ENCODE data around the gene KCNJ12. TPM values are rescaled to one million over a fixed set of nuclear protein-coding genes. Genes with fewer than 3 reads are reported as not detected.
"Not testable (repeated sequence)": the region's sequence is repeated elsewhere in the genome, so short reads cannot be mapped to it uniquely, and the experiment has no call there.

Gene KCNJ12
- total RNA-seq, 2 donors from 2014 or later, result not detected

DNA sequence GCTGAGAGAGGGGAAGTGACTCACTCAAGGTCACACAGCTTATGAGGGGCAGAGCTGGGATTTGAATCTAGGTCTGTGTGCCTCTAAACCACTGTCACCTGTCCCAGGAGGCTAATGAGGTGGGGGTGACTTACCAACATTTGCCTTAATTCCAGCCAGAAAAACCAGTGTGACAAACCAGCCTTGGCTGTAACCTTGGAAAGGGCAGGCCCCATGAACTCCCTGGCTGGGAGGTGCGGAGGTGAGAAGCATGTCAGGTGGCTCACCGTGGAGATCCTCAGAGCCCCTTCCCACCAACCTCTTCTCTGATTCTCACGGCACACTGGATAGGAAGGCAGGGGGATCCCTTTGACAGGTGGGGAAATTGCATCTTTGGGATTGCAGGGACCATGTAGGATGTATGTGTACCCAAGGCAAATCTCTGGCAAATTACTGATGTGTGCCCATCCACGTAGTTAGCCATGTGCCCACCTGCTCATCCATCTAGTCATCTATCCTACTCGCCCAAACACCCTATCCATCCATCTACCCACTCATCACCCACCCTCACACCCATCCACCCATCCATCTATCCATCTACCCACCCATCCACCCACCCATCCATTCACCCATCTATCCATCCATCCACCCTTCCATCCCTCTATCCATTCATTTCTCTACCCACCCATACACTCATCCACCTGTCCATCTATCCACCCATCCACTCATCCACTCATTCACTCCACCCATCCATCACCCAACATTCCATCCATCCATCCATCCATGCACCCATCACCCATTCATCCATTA, 30.7 kb downstream of the KCNJ12 start:
- peaks cover 5 to 16% of the 10 kb centered on the region in 2 donors for H3K9me3 Mint-ChIP-seq
- H3K36me3 Mint-ChIP-seq; ATAC-seq; H3K27ac Mint-ChIP-seq; DNase-seq (ENCODE audit: low spot score in 2 of 2): not testable (repeated sequence)

DNA sequence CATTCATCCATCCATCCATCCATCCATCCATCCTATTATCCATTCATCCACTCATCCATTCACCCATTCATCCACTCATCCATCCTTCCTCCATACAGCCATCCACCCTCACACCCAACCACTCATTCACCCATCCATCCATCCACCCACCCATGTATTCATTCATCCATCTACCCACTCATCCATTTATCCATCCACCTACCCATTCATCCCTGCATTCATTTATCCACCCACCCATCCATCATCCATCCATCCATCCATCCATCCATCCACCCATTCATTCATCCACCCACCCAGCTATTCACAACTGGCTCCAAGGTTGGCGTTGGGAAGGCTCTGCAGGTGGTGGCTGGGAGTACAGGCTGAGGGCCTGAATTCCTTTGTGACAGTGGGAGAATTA, 31.6 kb downstream of the KCNJ12 start:
- H3K36me3 Mint-ChIP-seq; DNase-seq (ENCODE audit: low spot score in 2 of 2); ATAC-seq; H3K27ac Mint-ChIP-seq: not testable (repeated sequence)
- H3K9me3 Mint-ChIP-seq, result peaks cover 5 to 16% of the 10 kb centered on the region in 2 donors

DNA sequence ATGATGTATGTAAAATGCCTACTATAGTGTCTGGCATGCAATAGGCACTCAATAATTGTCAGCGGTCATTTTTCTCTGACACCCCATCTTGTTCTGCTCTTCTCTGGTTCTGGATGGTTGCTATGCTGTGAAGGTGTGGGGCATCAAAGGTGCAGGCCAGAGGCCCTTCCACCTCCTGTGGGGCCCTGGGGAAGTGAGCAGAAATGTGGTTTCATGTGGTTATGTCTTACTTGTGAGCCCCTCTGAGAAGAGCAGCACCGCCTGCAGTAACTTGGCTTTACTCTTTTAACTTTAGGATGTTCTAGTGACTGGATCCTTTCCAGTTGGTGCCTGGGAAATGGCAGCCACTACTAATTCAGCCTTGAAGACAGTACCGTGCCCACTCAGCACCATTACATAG, 32.1 kb downstream of the KCNJ12 start:
- not testable (repeated sequence) for ATAC-seq; H3K36me3 Mint-ChIP-seq; H3K27ac Mint-ChIP-seq; DNase-seq (ENCODE audit: low spot score in 2 of 2)
- H3K9me3 Mint-ChIP-seq, result peaks cover 5 to 16% of the 10 kb centered on the region in 2 donors

DNA sequence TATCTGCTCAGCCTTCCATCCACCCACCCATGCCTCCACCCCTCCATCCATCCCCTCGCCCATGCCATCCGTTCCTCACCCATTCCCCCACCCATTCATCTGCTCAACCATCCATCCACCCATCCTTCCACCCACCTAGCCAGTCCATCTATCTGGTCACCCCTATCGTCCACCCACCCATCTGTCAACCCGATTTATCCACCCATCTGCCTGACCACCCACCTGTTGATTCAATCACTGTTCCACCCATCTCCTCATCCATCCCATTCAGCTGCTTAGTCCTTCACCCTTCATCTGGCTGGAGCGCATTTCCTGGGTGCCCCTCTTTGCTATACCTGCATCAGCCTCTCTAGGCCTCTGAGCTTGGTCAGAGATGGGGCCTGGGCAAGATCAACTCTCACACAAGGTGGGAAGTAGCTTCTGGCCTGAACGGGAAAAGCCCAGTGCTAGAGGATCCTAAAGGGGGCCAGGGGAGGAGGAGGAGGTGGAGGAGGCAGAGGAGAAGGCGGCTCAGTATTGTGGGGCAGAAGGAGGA, 32.7 kb downstream of the KCNJ12 start:
- not testable (repeated sequence) for H3K27ac Mint-ChIP-seq; ATAC-seq; H3K36me3 Mint-ChIP-seq; DNase-seq (ENCODE audit: low spot score in 2 of 2)
- H3K9me3 Mint-ChIP-seq, result peaks cover 5 to 16% of the 10 kb centered on the region in 2 donors

DNA sequence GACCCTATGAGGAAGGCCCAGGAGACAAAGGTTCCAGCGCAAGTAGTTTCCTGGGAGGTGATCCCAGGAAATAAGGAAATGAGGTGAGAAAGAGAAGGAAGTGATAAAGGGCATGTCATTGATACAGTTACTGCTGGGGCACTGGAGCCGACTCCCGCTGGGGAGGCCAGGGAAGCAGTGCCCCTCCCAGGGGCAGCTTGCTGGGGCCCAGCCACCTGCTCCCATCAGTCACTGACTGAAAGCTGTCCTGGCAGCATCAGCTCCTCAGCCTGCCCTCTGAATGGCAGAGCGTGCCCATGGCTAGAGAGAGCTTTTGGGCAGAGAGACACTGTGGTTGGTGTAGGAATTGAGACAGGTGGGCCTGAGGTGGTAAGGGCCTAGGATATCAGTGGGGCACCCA, 33.2 kb downstream of the KCNJ12 start:
- not testable (repeated sequence) for DNase-seq (ENCODE audit: low spot score in 2 of 2); H3K27ac Mint-ChIP-seq; H3K36me3 Mint-ChIP-seq; ATAC-seq
- H3K9me3 Mint-ChIP-seq, result peaks cover 5 to 16% of the 10 kb centered on the region in 2 donors

DNA sequence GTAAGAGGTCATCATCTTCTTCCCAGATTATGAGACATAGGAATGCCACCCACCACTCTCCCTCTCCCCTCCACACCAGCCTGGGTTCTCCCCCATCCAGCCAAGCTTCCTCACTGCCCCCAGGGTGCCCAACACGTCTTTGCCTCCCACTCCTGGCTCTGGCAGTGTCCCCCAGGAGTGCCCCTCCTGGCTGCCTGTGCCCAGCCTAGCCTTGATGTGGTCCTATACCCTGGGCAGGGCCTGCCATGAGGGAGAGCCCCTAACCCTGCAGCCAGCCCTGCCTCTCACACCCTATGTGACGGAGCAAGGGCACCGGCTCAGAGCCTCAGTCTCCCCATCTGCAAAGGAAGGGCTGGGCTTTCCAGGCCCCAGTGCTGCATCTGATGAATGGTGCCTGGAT, 33.8 kb downstream of the KCNJ12 start:
- H3K27ac Mint-ChIP-seq; H3K36me3 Mint-ChIP-seq; ATAC-seq; DNase-seq (ENCODE audit: low spot score in 2 of 2): not testable (repeated sequence)
- H3K9me3 Mint-ChIP-seq, result peaks cover 5 to 16% of the 10 kb centered on the region in 2 donors

DNA sequence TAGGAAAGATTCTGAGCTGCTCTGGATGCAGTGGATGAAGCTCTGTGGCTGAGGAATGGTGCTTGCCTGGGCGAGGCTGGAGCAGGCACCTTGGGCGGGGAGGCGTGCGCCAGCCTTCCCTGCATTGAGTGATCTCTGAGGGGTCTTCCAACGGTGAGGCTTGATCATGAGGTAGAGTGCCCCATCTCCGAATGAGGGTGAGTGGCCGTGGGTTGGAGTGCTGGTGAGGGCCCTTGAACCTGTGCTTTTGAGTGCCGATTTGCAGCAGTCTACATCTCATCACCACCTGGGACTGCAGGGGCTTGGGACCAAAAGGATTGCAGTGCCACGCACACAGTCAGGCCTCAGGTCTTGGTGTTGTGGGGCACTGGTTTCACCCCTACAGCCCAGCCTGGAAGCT, 34.2 kb downstream of the KCNJ12 start:
- peaks cover 5 to 16% of the 10 kb centered on the region in 2 donors for H3K9me3 Mint-ChIP-seq
- not testable (repeated sequence) for H3K27ac Mint-ChIP-seq; H3K36me3 Mint-ChIP-seq; ATAC-seq; DNase-seq (ENCODE audit: low spot score in 2 of 2)

DNA sequence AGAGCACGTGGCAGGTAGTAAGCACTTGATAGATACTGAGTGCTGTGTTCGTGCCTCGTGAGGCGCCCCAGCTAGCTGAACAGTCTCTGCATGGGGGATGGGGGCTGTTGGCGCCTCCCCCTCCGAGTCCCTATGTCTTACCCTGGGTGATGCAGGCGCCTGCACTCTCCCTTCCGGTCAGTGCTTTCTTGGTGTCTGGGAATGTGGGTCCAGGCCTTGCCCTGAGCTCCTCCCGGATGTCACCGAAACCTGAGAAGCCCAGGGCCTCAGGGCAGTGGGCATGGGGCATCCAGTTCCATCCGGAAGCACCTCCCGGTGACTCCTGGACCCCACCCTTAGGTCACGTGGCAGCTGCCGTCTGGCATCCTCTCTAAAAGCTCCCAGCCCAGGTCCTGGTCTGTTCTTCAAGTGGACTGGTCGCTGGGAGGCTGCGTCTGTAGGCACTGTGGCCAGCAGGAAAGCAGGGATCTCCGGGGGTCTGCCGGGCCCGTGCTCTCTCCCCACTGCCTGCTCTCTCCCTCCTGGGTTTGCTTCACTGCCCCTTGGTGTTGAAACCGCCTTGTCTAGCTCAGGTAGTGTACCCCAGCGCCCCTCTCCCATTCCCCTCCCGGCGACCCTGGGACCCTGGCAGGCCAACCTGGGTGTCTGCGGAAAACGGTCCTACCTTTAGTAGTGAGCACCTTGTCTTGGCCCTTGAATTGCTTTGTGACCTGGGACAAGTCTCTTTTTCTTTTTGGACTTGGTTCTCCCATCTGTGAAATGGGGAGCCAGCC, 34.9 kb downstream of the KCNJ12 start:
- not testable (repeated sequence) for H3K27ac Mint-ChIP-seq; H3K36me3 Mint-ChIP-seq; DNase-seq (ENCODE audit: low spot score in 2 of 2); ATAC-seq
- H3K9me3 Mint-ChIP-seq, result peaks cover 5 to 16% of the 10 kb centered on the region in 2 donors

DNA sequence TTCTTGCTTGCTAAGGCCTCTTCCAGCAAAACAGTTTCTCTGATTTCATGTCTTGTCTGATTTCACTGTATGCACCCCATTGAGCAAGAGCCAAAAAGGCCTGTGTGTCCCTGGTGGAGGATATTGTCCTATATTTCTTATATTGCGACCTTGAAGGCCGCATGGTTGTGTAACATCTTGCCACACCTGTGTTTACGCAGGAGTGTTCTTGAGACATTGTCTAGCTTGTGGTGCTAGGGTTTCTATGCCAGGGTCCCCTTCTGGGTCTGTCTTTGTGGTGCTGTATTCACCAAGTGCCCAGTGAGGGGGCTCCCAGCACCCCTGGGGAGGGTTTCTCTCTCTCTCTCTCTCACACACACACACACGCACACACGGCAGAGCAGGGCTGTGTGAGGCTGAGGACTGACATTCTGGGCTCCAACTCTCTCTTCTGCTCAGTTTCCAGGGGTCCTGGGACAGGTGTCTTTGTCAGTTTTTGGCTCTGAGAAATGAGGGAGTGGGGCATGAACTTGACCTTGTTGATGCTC, 35.6 kb downstream of the KCNJ12 start:
- ATAC-seq, H3K36me3 Mint-ChIP-seq, H3K27ac Mint-ChIP-seq: not testable (repeated sequence)

DNA sequence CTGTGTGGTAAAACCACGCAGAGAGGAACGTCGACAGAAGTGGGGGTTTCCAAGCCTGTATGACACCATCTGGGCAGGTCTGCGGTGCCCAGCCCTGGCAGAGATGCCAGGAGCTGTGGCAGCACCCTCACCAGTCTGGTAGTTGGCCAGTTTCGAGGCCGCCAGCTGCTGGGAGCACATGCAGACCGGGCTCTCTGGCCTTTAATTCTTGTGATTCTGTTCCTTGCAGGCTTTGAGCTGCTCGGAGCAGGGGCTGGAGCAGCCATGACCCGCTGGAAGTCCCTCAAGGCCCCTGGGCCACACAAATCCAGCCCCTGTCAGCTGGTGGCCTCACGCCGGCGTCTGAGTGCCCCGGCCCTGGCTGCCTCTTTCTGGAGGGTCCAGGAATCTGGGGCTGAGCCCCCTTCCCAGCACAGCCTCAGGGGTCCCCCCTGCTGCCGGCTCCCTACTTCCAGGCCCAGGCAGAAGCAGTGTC, 36.1 kb downstream of the KCNJ12 start:
- H3K9me3 Mint-ChIP-seq, result peaks cover 5 to 12% of the 10 kb centered on the region in 2 donors
- not testable (repeated sequence) for DNase-seq (ENCODE audit: low spot score in 2 of 2); ATAC-seq; H3K36me3 Mint-ChIP-seq; H3K27ac Mint-ChIP-seq

More for the DNA sequence above, 35.6 kb downstream of the KCNJ12 start:
- not testable (repeated sequence) for DNase-seq (ENCODE audit: low spot score in 2 of 2)
- peaks cover 5 to 16% of the 10 kb centered on the region in 2 donors for H3K9me3 Mint-ChIP-seq

DNA sequence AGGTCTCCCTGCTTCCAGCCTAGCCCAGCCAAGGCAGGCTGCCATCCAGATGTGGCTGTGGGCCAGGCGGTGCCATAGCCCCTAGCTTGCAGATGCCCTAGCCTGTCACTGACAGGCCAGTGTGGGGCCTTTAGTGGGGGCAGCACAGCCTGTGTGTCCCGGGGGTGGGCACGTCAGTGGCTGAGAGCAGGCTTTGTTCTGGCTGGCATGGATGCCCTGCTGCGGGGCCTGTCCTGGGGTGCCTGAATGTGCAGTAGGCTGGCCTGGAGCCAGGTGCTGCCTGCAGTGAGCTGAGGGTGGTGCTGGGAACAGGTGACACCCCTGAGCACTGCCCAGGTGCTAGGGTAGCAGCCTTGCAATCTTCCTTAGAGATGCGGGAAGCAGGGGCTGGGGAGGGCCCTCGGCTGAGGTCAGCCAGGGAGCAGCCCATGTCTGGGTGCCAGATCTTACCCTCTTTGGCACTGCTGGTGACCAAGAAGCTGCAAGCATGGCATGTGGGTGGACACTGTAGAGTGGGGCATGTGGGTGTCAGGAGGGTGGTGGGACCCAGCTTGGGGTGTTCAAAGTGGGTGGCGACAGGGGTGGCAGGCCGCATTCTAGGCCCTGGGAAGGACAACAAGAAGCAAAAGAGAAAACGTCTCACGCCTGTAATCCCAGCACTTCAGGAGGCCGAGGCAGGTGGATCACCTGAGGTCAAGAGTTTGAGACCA, 37.6 kb downstream of the KCNJ12 start:
- not testable (repeated sequence) for H3K9me3 Mint-ChIP-seq; H3K27ac Mint-ChIP-seq; DNase-seq (ENCODE audit: low spot score in 2 of 2); H3K36me3 Mint-ChIP-seq; ATAC-seq

DNA sequence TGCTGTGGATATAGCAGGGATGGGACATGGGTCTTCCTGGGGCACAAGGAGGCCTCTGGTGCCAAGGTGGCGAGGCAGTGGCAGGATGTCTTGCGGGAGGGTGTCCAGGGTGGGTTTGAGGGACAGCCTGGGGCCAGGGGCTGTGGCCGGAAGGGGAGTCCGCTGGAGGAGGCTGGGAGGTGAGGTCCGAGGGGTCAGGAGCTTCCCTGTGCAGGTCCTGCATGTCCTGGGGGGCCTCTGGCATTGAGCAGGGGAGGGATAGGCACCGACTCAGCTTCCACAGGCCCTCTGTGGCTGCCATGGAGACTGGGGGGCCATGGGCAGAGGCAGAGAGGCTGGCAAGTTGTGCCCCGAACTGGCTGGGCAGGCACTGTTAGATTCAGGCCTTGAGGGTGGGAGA, 38.5 kb downstream of the KCNJ12 start:
- not testable (repeated sequence) for ATAC-seq; H3K36me3 Mint-ChIP-seq; DNase-seq (ENCODE audit: low spot score in 2 of 2); H3K27ac Mint-ChIP-seq; H3K9me3 Mint-ChIP-seq

DNA sequence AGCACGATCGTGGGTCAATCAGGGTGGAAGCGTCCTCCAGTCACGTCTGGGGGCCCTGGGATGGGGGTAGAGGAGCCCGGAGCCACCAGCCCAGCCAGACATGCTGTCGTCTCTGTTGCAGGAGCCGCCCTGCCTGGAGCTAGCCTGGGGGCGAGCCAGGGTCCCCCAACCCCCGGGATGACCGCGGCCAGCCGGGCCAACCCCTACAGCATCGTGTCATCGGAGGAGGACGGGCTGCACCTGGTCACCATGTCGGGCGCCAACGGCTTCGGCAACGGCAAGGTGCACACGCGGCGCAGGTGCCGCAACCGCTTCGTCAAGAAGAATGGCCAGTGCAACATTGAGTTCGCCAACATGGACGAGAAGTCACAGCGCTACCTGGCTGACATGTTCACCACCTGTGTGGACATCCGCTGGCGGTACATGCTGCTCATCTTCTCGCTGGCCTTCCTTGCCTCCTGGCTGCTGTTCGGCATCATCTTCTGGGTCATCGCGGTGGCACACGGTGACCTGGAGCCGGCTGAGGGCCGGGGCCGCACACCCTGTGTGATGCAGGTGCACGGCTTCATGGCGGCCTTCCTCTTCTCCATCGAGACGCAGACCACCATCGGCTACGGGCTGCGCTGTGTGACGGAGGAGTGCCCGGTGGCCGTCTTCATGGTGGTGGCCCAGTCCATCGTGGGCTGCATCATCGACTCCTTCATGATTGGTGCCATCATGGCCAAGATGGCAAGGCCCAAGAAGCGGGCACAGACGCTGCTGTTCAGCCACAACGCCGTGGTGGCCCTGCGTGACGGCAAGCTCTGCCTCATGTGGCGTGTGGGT, 39.2 kb downstream of the KCNJ12 start:
- H3K9me3 Mint-ChIP-seq; H3K27ac Mint-ChIP-seq; ATAC-seq; DNase-seq (ENCODE audit: low spot score in 2 of 2); H3K36me3 Mint-ChIP-seq: not testable (repeated sequence)

DNA sequence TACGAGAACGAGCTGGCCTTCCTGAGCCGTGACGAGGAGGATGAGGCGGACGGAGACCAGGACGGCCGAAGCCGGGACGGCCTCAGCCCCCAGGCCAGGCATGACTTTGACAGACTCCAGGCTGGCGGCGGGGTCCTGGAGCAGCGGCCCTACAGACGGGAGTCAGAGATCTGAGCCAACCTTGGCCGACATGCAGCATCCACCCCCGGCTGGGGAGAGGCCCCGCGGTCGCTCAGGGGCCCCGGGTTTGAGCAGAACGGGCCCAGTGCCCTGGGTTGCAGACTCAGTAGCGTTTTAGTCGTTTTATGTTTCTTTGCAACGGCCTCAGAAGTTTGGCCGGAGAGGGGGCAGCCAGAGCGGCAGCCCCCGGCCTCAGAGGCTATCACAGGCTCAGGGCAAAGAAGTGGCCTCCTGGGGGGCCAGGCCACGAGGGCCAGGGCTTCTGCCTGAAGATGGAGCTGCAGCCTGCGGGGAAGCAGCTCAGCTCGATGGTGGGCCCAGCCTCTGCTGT, 40.4 kb downstream of the KCNJ12 start:
- H3K36me3 Mint-ChIP-seq; H3K27ac Mint-ChIP-seq; DNase-seq (ENCODE audit: low spot score in 2 of 2); H3K9me3 Mint-ChIP-seq; ATAC-seq: not testable (repeated sequence)

DNA sequence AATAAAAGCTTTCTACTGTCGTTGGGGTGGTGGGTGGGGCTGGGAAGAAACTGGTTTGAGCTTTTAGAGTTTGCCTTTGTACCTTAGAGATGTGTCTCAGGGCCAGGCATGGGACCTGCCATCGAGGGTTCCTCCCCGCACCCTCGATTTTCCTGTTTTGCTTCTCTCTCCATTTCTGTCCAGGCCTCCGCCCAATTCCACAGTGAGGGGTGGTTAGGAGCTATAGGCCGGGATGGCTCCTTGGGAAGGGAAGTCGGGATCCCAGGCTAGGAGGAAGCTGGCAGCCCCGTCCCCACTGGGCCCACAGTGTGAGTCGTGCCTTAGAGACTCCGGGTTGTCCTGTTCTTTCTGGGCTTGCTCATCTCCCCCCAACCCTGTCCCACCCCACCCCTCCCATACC, 41.2 kb downstream of the KCNJ12 start:
- ATAC-seq; H3K36me3 Mint-ChIP-seq; H3K27ac Mint-ChIP-seq; H3K9me3 Mint-ChIP-seq; DNase-seq (ENCODE audit: low spot score in 2 of 2): not testable (repeated sequence)

Data from activated naive CD4-positive, alpha-beta T cell treated with anti-CD3 and anti-CD28 coated beads, Interleukin-2, amount 50 U/mL, for 72 hours (primary cell).